ENCODE results near the gene FLRT3.

- TF ChIP-seq CTCF (IDR thresholded peaks at IDR 0.05; ENCODE audit: poor library complexity), result no peak
- no peak for TF ChIP-seq EZH2 (IDR thresholded peaks at IDR 0.05; ENCODE audit: borderline replicate concordance)
Observed at GRCh38 chr20:14312001-14312400, 25.4 kb downstream of the FLRT3 start.
